Measurements from ENCODE around the gene MAP2K2.
A peak's percentile ranks its signal among the peaks of the same experiment; 100 is the strongest.
"Not testable (repeated sequence)": the region's sequence is repeated elsewhere in the genome, so short reads cannot be mapped to it uniquely, and the experiment has no call there.

Gene MAP2K2

DNA sequence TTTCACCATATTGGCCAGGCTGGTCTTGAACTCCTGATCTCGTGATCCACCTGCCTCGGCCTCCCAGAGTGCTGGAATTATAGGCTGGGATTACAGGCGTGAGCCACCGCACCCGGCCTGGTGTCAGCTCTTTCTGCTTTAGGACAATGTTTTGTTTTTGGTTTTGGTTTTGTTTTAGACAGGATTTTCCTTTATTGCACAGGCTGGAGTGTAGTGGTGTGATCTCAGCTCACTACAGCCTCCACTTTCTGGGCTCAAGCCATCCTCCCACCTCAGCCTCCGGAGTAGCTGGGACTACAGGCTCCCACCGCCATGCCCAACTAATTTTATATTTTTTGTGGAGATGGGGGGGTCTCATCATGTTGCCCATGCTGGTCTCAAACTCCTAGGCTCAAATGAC, 5.1 kb upstream of the MAP2K2 start:
- not testable (repeated sequence) for DNase-seq

DNA sequence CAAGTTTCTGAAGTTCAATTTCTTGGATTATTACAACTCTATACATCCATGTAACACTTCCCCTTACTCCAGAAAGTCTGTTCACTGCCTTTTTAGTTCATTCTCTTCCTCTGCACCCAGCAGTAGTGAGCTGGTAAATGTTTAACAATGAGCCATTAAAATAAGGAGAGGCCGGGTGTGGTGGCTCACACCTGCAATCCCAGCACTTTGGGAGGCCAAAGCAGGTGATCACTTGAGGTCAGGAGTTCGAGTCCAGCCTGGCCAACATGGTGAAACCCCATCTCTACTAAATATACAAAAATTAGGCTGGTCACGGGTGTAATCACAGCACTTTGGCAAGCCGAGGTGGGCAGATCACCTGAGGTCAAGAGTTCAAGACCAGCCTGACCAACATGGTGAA, 3.4 kb upstream of the MAP2K2 start:
- not testable (repeated sequence) for DNase-seq

DNA sequence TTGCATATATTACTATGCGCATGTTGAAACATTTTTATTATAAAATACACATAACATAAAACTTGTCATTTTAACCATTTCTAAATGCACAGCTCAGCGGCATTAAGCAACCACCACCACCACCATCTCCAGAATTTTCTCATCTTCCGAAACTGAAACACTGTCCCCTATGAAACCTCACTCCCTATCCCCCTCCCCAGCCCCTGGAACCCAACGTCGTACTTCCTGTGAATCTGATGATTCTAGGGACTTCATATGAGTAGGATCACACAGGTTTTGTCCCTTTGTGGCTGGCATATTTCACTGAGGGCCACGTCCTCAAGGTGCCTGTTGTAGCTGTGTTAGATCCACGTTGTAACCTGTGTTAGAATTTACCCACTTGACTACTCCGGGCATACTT, 716 bp upstream of the MAP2K2 start:
- DNase-seq = no peak

DNA sequence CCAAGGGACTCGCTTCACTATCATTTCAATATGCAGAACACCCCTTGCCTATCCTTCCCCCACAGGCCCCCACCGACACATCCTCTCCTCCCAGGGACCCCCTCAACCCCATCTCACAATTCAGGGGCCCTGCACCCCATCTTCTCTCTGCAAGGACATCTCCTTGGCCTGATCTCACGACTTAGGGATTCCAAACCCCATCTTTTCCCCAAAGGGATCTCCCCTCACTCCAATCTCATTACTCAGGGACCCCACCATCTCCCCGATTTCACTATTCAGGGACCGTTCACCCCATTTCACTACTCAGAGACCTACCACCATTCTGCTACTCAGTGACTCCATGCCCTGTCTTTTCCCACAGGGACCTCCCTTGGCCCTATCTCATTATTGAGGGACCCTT, 1.4 kb downstream of the MAP2K2 start:
- DNase-seq = no peak

DNA sequence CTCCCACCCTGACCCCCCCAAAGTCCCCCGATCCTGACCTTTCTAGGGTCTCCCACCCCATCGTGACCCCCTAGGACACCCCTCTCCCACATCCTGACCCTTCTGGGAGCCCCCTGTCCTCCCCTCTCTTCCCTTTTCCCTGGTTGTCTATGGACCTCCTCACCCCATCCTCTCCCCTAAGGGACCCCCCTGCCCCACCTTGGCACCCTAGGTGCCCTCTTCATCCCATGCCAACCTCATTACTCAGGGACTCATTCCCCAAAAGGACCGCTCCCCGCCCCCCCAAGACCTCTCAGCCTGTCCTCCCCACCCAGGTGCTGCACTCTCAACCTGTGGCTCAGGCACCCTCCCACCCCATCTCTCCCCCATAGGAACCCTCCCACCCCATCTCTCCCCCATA, 2.1 kb downstream of the MAP2K2 start:
- DNase-seq = no peak

DNA sequence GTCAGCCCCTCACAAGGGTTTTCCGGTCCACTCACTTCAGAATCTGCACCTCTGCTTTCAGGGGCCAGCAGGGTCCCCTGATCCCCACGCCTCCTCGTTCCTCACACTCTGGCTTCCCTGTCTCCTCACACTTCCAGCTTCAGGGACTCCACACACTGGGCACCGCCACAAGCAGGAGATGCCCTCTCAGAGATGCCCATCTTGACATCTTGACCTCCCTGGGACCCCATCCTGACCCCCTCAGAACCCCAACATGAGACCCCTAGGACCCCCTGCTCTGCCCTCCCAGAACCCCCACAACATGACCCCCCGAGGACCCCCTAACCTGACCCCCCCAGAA, 2.7 kb downstream of the MAP2K2 start:
- DNase-seq = no peak

DNA sequence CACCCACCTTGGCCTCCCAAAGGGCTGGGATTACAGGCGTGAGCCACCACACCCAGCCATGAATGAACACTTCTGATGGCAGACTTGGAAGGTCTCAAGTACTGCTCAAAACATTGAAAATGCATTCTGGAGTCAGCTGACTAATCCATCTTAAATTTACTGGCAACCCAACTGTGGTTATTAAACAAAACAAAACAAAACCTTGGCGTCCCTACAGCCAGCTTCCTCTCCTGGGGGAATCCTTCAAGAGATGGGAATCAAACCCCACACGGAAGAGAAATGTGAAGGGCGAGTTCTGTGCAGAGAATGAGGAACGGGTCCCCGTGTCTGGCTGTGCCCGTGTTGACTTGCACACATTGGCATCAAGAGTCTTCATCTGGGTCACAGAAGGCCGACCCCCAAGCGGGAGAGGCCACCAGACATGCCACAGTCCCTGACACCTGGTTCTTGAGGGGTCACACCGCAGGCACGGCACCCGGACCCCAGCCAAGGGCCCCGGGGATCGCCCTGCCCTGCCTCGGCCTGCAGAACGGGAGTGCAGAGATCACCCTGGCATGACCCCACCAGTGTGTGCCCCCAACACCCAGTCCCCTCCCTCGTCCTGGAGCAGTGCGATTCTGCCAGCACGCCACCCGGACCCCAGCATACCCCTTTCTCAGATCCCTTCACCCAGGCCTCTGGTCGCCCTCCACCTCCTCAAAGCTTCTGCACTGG, 3.2 kb downstream of the MAP2K2 start:
- DNase-seq = peak; percentile 46

DNA sequence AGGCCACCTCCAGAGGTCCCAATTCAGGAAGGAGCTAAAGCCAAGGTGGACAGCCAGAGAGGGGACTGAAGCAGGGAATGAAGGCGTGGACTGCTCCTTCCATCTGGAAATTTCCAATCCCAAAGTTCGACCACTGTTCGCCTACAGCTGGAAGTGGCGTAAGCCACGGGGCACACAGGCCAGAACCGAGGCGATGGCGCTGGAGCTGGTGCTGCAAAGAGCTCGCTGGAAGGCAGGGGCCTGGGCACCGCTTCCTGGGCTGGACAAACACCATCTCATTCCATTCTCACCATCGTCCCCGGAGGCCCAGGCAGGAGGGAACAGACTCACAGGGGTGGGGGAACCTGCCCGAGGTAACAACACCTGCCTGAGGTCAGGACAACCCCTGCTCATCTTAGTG, 4.2 kb downstream of the MAP2K2 start:
- no peak for DNase-seq

DNA sequence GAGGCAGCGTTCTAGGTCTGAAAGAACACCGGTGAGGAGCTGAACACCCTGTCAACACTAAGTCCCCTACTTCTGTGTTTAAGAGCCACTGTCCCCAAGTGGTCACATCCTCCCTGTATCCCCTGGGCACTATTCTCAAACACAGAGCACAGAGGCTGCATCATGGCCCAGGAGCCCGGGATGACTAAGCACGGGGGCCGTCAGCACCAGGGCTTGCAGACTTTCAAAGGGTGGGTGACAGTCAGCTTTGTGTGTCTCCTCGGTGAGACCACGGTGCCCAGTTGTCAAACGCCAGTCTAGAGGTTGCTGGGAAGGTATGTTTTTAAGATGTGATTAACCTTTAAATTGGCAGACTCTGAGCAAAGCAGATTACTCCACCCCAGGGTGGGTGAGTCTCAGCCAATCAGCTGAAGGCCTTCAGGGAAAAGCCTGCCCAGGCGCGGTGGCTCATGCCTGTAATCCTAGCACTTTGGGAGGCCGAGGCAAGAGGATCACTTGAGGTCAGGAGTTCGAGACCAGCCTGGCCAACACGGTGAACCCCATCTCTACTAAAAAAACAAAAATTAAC, 8.0 kb downstream of the MAP2K2 start:
- no peak for DNase-seq

DNA sequence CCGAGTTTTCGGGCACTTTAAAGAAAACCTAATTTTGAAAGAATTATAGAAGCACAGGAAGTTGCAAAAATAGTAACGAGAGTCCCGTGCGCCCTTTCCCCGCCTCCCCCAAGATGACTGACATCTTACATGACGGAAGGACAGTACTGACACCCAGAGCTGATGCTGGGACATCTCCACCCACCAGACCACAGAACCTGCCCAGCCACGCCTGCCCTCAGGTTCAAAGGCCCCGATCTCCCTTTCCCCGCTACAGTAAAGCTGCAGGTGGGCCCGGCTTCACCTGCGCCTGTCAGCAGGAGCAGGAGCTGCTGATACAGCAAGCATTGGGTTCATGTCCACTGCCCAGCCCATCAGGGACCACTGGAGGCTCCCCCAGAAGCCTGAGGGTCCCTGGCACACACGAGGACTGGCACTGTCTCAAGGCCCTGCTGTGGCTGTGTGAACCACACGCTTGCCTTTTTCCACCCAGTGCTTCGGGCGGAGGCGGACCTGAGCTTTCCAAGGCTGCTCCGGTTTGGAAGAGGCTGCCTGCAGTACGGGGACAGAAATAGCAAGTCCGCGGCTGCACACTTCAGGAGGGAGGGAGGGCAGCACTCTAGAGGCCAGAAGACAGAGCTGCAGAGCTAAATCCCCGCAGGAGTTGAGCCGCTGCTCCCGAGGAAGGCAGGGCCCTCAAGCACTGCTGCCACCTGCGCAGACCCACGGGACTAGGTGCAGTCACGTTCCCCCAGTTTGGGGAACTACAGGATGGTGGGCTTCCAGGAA, 8.7 kb downstream of the MAP2K2 start:
- DNase-seq = no peak

DNA sequence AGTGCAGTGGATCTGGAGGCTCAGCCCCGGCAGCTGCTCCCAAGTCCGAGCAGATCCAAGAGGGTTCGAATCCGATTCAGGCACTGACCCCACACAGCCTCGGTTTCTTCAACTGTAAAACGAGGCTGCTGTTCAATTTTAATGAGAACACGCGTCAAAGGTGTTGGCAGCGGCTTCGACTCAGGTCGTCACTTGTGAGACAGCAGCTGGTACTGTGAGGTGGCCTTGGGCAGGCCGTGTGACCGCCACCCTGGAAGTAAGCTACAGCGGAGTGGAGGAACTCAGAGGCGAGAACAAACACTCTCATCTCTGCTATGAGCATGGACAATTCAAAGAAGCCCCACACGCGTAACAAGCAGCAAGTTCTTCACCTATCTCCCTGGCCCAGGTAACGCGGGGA, 9.7 kb downstream of the MAP2K2 start:
- no peak for DNase-seq

DNA sequence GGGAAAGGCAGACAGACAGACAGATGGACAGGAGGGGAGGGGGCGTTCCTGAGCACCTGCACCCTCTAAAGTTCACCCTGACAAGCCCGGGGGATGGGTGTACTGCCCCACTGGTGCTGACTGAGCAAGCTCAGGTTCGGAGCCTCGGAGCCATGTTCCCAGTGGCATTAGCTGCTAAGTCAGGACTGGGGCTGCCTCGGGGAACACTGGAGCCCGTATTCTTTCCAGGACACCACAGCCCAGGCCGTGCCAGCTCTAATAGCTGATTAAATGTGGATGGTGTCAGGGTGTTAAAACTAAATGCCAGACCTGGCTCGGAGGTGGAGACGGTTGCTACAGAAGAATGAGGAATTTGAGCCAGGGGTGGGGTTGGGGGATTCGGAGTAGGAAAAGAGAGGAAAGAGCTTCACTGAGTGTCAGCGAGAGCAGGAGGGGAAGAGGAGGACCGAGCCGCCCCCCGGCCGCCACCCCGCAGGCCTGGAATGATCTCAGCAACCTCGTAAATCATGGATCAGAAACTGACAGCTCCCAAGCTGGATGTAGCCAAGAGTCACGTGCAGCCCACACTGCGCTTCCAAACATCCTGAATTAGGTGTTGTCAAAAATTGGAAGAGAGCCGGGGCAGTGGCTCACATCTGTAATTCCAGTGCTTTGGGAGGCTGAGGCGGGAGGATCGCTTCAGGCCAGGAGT, 10.4 kb downstream of the MAP2K2 start:
- no peak for DNase-seq

DNA sequence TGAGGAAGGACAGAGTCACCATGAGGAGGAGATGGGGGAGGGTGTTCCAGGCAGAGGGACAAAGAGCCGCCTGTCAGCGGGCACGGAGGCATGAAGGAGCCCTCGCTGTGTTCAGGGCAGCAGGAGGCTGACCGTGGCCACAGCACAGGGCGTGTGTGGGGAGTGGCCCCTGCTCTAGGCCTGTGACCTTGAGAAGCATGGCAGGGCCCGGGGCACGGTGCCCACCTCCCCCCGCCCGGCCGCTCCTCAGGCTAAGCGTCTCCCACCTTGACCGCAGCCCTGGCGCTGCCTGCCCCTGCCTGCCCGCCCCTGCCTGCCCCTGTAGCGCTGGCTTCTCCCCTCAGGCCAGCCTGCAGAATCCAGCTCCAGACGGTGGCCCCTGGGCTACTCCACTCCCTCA, 11.6 kb downstream of the MAP2K2 start:
- DNase-seq = no peak

DNA sequence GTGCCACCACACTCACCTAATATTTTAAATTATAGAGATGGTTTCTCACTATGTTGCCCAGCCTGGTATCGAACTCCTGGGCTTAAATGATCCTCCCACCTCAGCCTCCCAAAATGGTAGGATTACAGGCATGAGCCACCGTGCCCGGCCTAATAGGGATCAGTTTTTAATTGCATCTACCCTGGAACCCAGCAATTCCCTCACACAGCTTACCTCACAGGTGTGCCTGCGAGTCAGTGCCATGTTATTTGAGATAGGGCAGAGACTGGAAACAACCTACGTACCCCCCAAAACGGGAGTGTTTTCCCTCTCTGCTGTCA, 14.3 kb downstream of the MAP2K2 start:
- DNase-seq = no peak

DNA sequence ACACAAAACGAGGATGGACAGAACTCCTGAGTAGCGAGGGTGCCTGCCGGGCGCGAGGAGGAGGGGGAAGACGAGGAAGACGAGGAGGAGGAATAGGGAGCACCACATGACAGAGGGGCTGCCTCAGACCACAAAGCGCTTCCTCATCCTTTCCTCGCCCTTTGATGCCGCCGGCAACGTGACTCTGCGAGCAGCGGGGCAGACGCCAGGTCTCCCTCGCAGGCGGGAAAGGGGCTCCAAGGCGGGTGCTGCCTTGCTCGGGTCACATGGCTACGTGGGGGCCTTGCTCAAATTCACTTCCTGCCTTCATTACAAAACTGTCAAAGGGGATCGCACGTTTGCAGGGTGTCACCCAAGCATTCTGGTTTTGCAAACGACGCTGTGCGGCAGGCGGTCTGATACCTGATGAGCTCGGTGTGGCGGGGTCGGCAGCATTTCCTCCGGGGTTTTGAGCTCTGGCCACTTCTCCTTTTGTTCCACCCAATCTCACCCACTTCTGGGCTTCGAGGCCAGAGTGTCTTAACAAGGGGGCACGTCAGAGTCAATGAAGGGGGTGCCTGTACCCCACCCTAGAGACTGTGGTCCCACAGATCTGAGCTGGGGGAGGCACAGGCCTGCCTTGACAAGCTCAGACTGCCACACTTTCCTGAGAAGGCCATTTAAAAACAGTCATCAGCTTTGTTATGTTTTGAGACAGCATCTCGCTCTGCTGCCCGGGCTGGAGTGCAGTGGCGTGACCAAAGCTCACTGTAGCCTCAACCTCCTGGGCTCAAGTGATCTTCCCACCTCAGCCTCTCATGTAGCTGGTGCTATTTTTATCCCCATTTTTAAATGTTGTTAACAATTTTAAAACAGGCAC, 14.9 kb downstream of the MAP2K2 start:
- no peak for DNase-seq

DNA sequence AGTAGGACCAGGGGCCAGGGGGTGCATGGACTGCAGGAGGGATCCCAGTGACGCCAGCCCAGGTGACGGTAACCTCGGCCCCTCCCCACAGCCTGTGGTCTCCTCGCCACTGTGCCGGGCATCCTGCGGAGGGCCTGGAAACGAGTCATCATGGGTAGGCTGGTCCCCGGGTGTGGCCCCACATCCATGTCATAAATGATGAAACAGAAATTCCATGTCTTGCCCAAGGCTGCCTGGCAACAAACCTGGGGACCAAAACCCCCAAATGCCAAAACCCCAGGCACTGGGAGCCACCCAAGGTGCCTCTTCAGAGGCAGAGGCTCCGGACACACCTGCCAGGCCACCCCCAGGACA, 20.9 kb downstream of the MAP2K2 start:
- no peak for DNase-seq

DNA sequence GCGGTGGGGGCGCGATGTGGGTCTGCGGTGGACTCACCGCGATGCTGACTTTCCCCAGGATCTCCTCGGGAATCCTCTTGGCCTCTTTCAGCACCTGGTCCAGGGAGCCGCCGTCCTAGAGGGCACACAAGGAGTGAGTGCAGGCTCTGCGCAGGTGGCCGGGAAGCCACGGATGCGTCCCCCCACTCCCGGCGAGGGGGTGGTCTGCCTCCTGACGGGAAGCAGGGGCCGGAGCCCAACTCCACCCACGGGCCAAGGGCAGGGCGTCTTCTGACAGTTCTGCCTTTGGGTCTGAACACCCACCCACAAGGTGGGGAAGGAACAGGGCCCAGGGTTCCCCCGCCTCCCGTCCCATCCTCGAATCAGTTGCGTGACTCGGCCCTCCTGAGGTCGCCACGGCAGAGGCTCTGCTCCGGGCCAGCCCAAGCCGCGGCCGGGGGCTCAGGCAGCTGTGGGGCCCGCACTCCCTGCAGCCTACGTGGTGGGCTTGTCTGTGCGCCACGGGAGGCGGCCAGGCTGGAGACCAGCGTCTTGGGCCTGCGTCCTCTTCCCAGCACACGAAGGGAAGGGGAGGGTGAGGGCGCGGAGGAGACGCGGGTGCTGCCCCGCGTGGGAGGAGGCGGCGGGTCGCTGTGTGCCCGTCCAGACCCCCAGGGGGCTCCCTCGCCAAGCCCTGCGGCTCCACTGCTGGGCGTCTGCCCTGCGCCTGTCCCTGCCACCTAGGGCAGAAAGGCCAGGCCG, 21.4 kb downstream of the MAP2K2 start:
- DNase-seq = no peak

DNA sequence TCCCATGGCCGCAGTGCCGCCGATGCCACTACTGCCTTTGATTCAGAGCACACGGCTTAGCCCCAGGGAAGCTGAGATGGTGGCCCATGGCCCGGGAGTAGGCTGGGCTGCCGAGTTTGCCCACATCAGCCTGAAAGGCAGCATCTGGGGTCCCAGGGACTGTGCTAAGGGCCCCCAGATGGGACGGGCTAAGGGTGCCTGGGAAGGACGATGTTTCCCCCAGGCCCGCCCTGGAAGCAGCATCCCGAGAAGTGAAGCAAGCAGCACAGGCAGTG, 22.5 kb downstream of the MAP2K2 start:
- DNase-seq = no peak

DNA sequence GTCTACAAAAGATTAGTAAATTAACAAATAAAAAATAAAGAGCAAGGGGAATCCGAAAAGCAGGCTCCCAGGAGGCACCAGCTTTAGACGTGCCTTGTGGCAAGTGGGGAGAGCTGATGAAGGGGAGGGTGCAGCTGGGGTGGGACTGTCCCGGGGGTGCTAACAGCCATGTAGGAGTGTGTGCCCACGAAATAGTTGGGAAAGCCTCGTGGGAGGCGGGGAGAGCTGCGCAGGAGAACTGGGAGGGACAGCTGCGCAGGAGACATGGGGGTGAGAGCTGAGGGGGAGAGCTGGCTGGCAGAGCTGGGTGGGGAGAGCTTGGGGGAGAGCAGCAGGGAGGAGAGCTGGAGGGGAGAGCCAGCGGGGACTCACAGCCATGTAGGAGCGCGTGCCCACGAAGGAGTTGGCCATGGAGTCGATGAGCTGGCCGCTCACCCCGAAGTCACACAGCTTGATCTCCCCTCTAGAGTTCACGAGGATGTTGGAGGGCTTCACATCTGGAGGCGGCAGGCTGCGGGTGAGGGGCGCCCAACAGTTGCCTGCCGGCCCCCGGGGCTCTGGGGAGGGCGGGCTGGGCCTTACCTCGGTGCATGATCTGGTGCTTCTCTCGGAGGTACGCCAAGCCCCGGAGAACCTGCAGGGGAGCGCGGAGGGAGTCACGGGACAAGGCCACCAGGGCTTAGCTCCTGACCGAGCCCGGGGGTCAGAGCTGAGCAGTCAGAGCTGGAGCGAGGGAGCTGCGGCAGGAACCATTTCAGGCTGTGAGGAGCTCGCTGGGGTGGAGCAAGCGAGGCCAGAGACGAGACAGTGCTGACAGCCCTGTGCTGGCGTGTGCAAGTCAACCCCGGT, 23.1 kb downstream of the MAP2K2 start:
- no peak for DNase-seq

DNA sequence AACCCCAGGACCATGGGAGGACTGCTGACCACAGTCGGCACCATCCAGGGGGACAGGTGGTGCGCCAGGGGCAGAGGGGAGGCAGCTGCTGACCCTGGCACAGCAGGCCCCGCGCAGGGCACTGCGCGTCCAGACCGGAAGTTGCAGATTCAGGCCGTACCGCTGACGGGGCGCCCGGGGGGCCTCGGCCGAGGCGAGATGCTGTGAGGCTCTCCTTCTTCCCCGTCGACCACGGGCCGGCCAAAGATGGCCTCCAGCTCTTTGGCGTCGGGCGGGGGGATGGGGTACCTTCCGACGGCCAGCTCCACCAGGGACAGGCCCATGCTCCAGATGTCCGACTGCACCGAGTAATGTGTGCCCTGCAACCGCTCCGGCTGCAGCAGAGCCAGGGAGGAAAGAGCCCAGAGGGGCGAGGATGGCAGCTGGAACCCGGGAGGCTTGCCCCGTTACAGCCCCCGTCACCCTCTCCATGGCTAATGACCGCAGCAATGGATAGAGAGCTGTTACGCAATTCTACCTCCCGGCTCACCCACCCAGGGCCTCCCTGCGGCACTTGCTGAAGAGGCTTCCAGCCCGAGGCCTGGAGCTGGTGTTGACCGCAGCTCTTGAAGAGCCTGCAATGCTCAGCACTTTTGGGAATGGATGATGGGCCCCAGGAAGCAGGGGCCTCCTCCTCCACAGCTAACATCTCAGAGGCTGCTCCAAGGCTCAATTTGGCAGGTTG, 24.7 kb downstream of the MAP2K2 start:
- DNase-seq = no peak

DNA sequence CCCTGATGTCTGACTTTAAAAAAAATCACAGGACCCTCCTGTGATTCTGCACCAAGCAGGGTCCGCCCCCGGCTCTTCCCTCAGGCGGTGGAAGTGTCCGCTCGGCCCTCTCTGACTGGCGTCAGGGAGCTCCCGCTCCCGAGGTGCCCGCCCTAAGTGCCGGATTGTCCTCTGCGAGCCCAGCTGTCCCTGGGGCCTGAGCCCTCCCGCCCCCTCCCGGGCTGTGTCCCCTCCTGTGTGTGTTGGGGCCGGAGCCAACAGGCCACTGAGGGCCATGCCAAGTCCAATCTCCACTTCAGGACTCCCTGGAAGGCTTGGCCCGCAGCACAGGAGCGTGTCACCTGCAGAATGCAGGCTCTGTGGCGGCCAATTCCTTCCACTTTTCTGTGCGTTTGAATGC, 25.4 kb downstream of the MAP2K2 start:
- DNase-seq = no peak

Measured in fibroblast of upper back skin (primary cell).